B cell (primary cell): Measurements from ENCODE around the gene CIAO2B. TPM values are rescaled to one million over a fixed set of nuclear protein-coding genes. Genes with fewer than 3 reads are reported as not detected.

ENCODE experiments used
- ATAC-seq: fragments of 200-7000 bp; cut with Tn5 transposase; one replicate; pipeline ENCODE4 v1.10.0; 2021; ENCODE audit warnings: low read depth, mild to moderate bottlenecking, moderate number of reproducible peaks, moderate library complexity
- CTCF ChIA-PET: fragments of 350-600 bp; sonication (Branson Sonifier 250); formaldehyde crosslinking; loops from one replicate; lab custom pipeline; 2021; ENCODE audit warnings: antibody characterized with exemption, inconsistent platforms; lab: Charles Lee
- POLR2A ChIA-PET: fragments of 350-600 bp; sonication (Branson Sonifier 250); formaldehyde crosslinking; loops from one replicate; lab custom pipeline; 2021; ENCODE audit warnings: antibody characterized with exemption; lab: Charles Lee
- DNase-seq: peaks from one replicate; pipeline ENCODE4 v3.0.0; 2013
- H2AFZ ChIP-seq: 2 replicates; pipeline ENCODE4 v1.6.1; 2012; ENCODE audit warnings: mild to moderate bottlenecking, low read depth, low read length; ENCODE audit not compliant: insufficient read depth, poor library complexity, severe bottlenecking
- H3K27ac ChIP-seq, 2 donors: 1 replicate in 1 of 2; 2 replicates in 1 of 2; pipeline ENCODE4 v1.5.1; 2012 to 2013; ENCODE audit warnings: low read length in 2 of 2, mild to moderate bottlenecking in 2 of 2, moderate library complexity in 1 of 2
- H3K27me3 ChIP-seq, 4 experiments: fragments of 200-600 bp in 1 of 4; sonication (generic) in 1 of 4; replicated peaks in 1 of 4; 1 replicate in 2 of 4; 2 replicates in 2 of 4; pipeline versions ENCODE4 v1.6.1 to v1.7.0; 2013 to 2016; ENCODE audit warnings: low read length in 3 of 4, mild to moderate bottlenecking in 2 of 4, mixed read lengths in 1 of 4, moderate library complexity in 1 of 4; ENCODE audit not compliant: insufficient read depth in 4 of 4, control insufficient read depth in 3 of 4; ENCODE audit errors: control extremely low read depth in 1 of 4
- H3K36me3 ChIP-seq, 2 experiments: replicated peaks in 1 of 2; 1 replicate in 1 of 2; 2 replicates in 1 of 2; pipeline versions ENCODE4 v1.6.1 to v1.7.1; 2013; ENCODE audit warnings: low read length in 1 of 2; ENCODE audit not compliant: insufficient read depth in 2 of 2, control insufficient read depth in 1 of 2; ENCODE audit errors: control extremely low read depth in 1 of 2, extremely low read depth in 1 of 2
- H3K4me1 ChIP-seq, 2 donors: fragments of 200-600 bp in 1 of 2; sonication (generic) in 1 of 2; 1 replicate in 1 of 2; 2 replicates in 1 of 2; pipeline versions ENCODE4 v1.5.1 to v1.6.1; 2013 to 2017; ENCODE audit warnings: low read length in 2 of 2; ENCODE audit not compliant: control insufficient read depth in 2 of 2, insufficient read depth in 2 of 2
- H3K4me2 ChIP-seq: replicated peaks from 2 replicates; pipeline ENCODE3; 2012; ENCODE audit warnings: mild to moderate bottlenecking, low read depth, low read length; ENCODE audit not compliant: poor library complexity, severe bottlenecking
- H3K4me3 ChIP-seq, 5 experiments: fragments of 200-600 bp in 1 of 5; sonication (generic) in 1 of 5; 1 replicate in 3 of 5; 2 replicates in 2 of 5; pipeline versions ENCODE4 v1.5.1 to v1.7.0; 2011 to 2016; ENCODE audit warnings: low read length in 4 of 5, mild to moderate bottlenecking in 4 of 5, low read depth in 2 of 5, control low read depth in 1 of 5, moderate library complexity in 1 of 5; ENCODE audit not compliant: insufficient read depth in 1 of 5; ENCODE audit errors: control extremely low read depth in 1 of 5, extremely low read depth in 1 of 5
- H3K79me2 ChIP-seq: fragments of 200-600 bp; sonication (generic); one replicate; pipeline ENCODE4 v1.6.0; 2016; ENCODE audit warnings: low read length; ENCODE audit not compliant: control insufficient read depth, insufficient read depth
- H3K9ac ChIP-seq: fragments of 200-600 bp; sonication (generic); 2 replicates; pipeline ENCODE4 v1.6.1; 2017; ENCODE audit warnings: mild to moderate bottlenecking, low read length, moderate library complexity
- H3K9me3 ChIP-seq, 3 donors: one replicate each; pipeline versions ENCODE4 v1.6.1 to v1.7.1; 2013; ENCODE audit warnings: low read length in 2 of 3; ENCODE audit not compliant: control insufficient read depth in 2 of 3, insufficient read depth in 1 of 3; ENCODE audit errors: control extremely low read depth in 1 of 3
- H4K20me1 ChIP-seq: 2 replicates; pipeline ENCODE4 v1.6.0; 2012; ENCODE audit warnings: mild to moderate bottlenecking, low read length; ENCODE audit not compliant: insufficient read depth, control insufficient read depth, poor library complexity, severe bottlenecking
- H3K27ac Mint-ChIP-seq: one replicate; pipeline ENCODE4 v1.8.0; 2021; ENCODE audit warnings: mixed read lengths
- H3K27me3 Mint-ChIP-seq: one replicate; pipeline ENCODE4 v1.8.0; 2021; ENCODE audit warnings: mixed read lengths
- H3K4me1 Mint-ChIP-seq: one replicate; pipeline ENCODE4 v1.8.0; 2021; ENCODE audit warnings: mixed read lengths
- H3K4me3 Mint-ChIP-seq: one replicate; pipeline ENCODE4 v1.8.0; 2021; ENCODE audit warnings: mixed read lengths
- H3K9me3 Mint-ChIP-seq: one replicate; pipeline ENCODE4 v1.8.0; 2022; ENCODE audit warnings: mixed read lengths; ENCODE audit not compliant: insufficient read depth
- EZH2 ChIP-seq: IDR thresholded peaks from 2 replicates; pipeline ENCODE4 v1.6.1; 2012; ENCODE audit warnings: borderline replicate concordance, low read depth, mild to moderate bottlenecking, moderate library complexity, low read length; ENCODE audit not compliant: insufficient read depth, poor library complexity, severe bottlenecking
- WGBS: methylation state at CpG from one replicate; pipeline ENCODE4 v1.1.5; 2013; ENCODE audit warnings: missing lambda C conversion rate; ENCODE audit not compliant: insufficient coverage; 5-methylcytosine and 5-hydroxymethylcytosine counted together
- intact Hi-C: fragments of 100-400 bp; cut with micrococcal nuclease; formaldehyde crosslinking; loops from one replicate; pipeline ENCODE4 v1.10.0; 2022
- polyA plus RNA-seq: library from polyadenylated mRNA; depleted of rRNA; stranded (reverse); fragments of >200 nt; gene quantifications from 2 replicates; pipeline ENCODE4 v1.2.3, GENCODE V29; 2012
- total RNA-seq, 2 donors: library from RNA; stranded (reverse); fragments of 120-200 nt in 1 of 2; gene quantifications; 1 replicate in 1 of 2; 2 replicates in 1 of 2; pipeline versions ENCODE4 v1.2.3 to v1.2.4, GENCODE V29; 2013 to 2022
- TF ChIP-seq, protein P1 (sequence below): fragments of 200-600 bp; IDR thresholded peaks from one replicate; pipeline ENCODE4 v1.8.0; 2022; ENCODE audit warnings: antibody characterized with exemption, mild to moderate bottlenecking

CIAO2B gene
- total and polyA plus RNA-seq, 2 donors (not counting 1 experiment from before 2014, with no cell fraction given) = 60.6 to 159 TPM

DNA sequence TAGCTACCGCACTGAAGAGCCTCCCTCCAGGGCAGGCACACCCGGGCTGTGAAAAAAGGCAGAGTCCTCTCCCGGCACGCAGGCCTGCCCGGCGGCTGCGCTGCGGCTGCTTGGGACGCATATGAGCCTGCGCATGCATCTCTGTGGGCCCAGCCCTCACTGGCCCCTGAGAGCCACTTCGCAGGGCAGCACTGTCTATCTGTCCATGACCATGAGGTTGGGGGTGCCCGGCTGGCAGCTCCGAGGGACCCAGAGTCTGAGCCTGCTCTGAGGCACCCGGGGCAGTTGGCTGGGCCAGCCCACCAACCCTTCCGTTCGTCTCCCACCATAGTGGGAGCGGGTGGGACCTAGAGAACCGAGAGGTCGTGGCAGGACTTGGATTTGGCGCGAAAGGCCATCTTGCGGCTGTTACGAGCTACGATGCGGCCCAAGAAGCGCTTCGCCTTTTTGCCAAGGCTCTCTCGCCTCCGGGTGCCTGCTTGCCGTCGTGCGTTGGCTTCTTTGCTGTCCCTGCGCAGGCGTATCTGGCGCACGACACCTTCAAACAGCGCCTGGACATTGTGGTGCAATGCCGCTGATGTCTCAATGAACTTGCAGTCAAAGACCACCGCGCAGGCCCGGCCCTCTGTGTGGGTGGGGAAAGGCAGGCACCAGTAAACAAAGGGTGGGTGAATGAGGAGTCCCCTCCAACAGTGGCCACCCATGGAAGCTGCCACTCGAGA is 12.3 kb downstream of the CIAO2B start:
- peaks cover 11 to 12% of the 10 kb centered on the region in 2 donors for H3K4me1 ChIP-seq
- ChIA-PET POLR2A (no interaction called here), CTCF (no interaction called here)
- H3K4me1 Mint-ChIP-seq = peaks cover 12% of the 10 kb centered on the region
- DNase-seq (no peak), ATAC-seq (no peak)
- no peak overlapping the region for H3K4me2 ChIP-seq
- peaks cover 0 to 42% (median 14%) of the 10 kb centered on the region in 4 experiments for H3K27me3 ChIP-seq
- H3K27ac Mint-ChIP-seq = no peak overlapping the region
- no peak overlapping the region for H3K9ac ChIP-seq
- no peak for TF ChIP-seq EZH2
- TF ChIP-seq, protein P1, sequence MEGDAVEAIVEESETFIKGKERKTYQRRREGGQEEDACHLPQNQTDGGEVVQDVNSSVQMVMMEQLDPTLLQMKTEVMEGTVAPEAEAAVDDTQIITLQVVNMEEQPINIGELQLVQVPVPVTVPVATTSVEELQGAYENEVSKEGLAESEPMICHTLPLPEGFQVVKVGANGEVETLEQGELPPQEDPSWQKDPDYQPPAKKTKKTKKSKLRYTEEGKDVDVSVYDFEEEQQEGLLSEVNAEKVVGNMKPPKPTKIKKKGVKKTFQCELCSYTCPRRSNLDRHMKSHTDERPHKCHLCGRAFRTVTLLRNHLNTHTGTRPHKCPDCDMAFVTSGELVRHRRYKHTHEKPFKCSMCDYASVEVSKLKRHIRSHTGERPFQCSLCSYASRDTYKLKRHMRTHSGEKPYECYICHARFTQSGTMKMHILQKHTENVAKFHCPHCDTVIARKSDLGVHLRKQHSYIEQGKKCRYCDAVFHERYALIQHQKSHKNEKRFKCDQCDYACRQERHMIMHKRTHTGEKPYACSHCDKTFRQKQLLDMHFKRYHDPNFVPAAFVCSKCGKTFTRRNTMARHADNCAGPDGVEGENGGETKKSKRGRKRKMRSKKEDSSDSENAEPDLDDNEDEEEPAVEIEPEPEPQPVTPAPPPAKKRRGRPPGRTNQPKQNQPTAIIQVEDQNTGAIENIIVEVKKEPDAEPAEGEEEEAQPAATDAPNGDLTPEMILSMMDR = no peak
- no peak overlapping the region for H3K4me3 Mint-ChIP-seq
- no peaks in the 10 kb centered on the region for H3K36me3 ChIP-seq
- no peak overlapping the region for H3K27ac ChIP-seq
- no peak overlapping the region for H2AFZ ChIP-seq
- no peak overlapping the region for H3K4me3 ChIP-seq
- H4K20me1 ChIP-seq = no peaks in the 10 kb centered on the region
- H3K9me3 ChIP-seq = peaks cover 0 to 8% (median 0%) of the 10 kb centered on the region in 3 donors
- intact Hi-C loops = no loop called here
- 83% methylated on average over 39 of the region's 42 CpGs for WGBS
- no peaks in the 10 kb centered on the region for H3K79me2 ChIP-seq
- peaks cover 37% of the 10 kb centered on the region for H3K27me3 Mint-ChIP-seq
- H3K9me3 Mint-ChIP-seq = no peaks in the 10 kb centered on the region

DNA sequence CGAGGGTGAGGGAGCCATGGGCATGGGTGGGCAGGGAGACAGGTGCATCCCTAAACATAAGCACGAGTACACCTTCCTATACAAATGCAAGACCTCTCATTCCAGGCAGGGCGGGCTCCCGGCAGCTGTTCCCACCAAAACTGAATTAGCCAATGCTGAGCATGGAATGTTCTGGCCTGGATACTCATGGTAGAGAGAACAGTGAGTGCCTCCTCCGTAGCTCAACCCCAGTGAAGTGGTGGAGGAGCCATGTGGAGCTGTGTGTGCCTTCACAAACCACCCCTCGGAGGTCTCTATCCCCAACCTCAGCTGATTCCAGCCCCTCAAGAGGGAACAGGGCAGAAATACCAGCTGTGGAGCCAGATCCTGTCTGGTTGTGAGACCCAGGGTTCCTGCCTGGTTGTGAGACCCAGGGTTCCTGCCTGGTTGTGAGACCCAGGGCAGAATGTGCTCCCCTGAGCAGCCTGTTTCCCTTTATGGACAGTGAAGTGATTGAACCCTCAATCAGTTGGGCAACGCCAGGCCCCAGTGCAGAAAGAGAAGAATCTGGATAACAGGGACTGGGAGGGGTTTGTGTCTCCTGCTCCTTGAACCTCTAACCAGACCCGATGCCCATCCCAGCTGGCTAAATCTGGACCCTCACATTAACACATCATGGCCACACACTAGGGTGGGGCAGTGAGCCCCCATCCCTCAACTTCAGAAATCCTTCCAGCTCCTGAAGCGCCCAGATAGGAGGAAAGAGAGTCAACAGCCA is 13.1 kb downstream of the CIAO2B start:
- ATAC-seq = no peak
- Histone ChIP-seq H3K4me2 (no peak overlapping the region), H3K27ac (no peak overlapping the region), H3K4me3 (no peak overlapping the region), H3K4me1 (peaks cover 11 to 12% of the 10 kb centered on the region in 2 donors), H3K79me2 (no peaks in the 10 kb centered on the region), H3K36me3 (no peaks in the 10 kb centered on the region), H3K27me3 (peaks cover 0 to 35% (median 13%) of the 10 kb centered on the region in 4 experiments), H3K9ac (no peak overlapping the region), H4K20me1 (no peaks in the 10 kb centered on the region), H2AFZ (no peak overlapping the region), H3K9me3 (peaks cover 0 to 8% (median 0%) of the 10 kb centered on the region in 3 donors)
- TF ChIP-seq EZH2 = no peak
- TF ChIP-seq, protein P1 = no peak
- intact Hi-C loops = no loop called here
- H3K4me1 Mint-ChIP-seq = peaks cover 12% of the 10 kb centered on the region
- no peaks in the 10 kb centered on the region for H3K9me3 Mint-ChIP-seq
- DNase-seq = no peak
- CTCF ChIA-PET = no interaction called here
- 76% methylated on average over 3 of the region's 9 CpGs for WGBS
- POLR2A ChIA-PET = no interaction called here
- no peak overlapping the region for H3K4me3 Mint-ChIP-seq
- no peak overlapping the region for H3K27ac Mint-ChIP-seq
- peaks cover 38% of the 10 kb centered on the region for H3K27me3 Mint-ChIP-seq
